NCI-H1417 treated with DMSO at 0.1 percent for 48 hours (cell line): ENCODE data around the gene PURB.
"Not testable (repeated sequence)": the region's sequence is repeated elsewhere in the genome, so short reads cannot be mapped to it uniquely, and the experiment has no call there.

Experiments
- DNase-seq: peaks from one replicate; lab custom pipeline; 2025; lab: John Stamatoyannopoulos, UW

PURB gene

GRCh38 chr7:44891372-44891771 lies 6.0 kb upstream of the PURB start:
- no peak for DNase-seq

DNA sequence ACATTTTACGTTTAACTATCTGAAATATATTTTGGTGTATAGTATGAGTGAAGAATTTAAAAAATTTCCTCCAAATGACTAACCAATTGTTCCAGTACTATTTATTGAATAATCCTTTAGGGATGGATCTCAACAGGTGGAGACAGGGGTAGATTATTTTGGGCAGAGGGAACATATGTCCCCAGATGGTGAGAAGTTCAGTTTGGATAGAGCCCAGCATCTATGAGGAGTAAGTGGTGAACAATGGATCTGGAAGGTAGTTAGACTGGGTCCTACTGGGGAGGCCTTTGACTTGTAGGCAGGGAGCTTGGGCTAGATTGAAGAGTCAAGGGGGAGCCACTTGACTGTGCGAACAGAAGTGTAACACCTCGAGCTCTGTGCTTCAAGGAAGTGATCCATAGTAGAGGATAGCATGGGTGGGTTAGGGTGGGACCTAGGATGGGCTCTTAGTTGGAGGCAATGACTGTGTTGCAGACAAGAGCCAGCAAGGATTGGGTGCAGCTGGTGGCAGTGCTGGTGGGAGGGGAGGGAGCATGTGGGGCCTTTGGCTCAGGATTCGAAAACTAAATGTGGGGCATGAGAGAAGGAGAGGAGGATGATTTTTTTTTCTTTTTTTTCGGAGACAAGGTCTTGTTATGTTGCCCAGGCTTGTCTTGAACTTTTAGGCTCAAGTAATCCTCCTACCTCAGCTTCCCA lies 3.9 kb upstream of the PURB start:
- no peak for DNase-seq

DNA sequence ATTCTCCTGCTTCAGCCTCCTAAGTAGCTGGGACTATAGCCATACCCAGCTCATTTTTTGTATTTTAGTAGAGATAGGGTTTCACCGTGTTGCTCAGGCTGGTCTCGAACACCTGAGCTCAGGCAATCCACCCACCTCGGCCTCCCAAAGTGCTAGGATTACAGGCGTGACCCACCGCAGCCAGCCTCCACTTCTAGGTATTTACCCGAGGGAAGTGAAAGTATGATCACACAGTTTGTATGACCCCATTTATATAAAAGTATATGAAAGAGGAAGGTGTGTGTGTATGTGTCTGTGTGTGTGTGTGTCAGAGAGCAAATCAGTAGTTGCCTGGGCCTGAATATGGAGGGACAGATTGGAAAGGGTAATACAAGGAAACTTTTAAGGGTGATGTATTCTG lies 2.0 kb upstream of the PURB start:
- no peak for DNase-seq

- peak; percentile 9 for DNase-seq
Observed at GRCh38 chr7:44884621-44885393, 523 bp downstream of the PURB start.

- DNase-seq: no peak
Observed at GRCh38 chr7:44883961-44884620, 1.2 kb downstream of the PURB start.

GRCh38 chr7:44882899-44883298 lies 2.4 kb downstream of the PURB start:
- no peak for DNase-seq

- DNase-seq: no peak
Observed at GRCh38 chr7:44881610-44882009, 3.7 kb downstream of the PURB start.

DNA sequence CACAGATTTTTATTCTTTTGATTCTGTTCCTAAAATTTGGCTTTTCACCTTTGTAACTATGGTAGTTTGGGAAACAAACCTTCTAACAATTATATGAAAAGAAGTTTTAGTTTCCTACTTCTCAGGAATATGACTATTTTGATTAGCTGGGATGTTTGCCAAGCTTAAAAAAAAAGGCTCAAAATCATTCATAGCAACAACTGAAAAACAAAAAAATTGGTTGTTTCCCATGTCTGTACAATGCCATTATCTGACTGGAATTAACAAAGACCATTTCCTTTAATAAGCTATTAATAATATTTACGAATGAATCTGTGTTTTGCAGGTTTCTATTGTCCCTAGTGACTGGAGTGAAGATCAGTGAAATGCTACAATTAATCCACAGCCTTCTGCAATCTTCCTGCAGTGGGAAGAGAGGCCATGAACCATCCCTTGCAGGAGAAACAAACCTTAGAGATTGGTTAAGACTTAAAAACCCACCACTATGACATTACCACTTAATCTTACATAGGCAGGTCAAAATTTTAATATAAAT lies 4.2 kb downstream of the PURB start:
- DNase-seq: no peak

DNA sequence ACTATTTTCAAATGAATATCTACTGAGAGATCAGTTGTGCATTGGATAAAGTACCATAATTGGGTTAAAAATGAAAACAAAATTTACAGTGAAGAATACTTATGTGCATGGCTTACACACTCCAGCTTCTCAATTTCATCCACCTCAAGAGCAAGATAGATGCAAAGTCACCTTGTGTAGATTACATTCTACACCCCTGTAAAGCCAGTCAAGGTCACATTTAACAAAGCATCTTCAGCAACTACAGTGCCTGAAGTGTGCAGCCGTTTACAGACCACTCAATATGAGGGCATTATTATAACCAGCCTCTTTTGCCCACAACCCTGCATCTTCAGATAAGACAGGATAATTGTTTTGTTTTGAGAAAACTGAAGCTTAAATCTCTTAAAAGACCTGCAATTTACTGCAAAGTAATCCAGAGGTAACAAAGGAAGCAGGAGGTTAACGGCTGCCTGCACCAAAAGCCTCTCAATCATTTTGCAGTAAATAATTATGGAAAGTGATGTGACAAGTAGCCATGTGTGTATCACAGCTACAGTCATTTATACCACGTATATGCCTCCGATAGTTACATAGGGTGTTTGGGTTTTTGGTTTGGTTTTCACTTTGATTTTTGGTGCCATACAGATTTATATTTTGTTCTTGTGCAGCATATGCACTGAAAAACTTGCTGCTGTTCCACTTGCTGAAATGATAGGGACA lies 4.9 kb downstream of the PURB start:
- DNase-seq: no peak

- DNase-seq: no peak
Observed at GRCh38 chr7:44876393-44876792, 8.9 kb downstream of the PURB start.

GRCh38 chr7:44875241-44875640 lies 10.1 kb downstream of the PURB start:
- DNase-seq: no peak

- DNase-seq: no peak
Observed at GRCh38 chr7:44872787-44873186, 12.5 kb downstream of the PURB start.

DNA sequence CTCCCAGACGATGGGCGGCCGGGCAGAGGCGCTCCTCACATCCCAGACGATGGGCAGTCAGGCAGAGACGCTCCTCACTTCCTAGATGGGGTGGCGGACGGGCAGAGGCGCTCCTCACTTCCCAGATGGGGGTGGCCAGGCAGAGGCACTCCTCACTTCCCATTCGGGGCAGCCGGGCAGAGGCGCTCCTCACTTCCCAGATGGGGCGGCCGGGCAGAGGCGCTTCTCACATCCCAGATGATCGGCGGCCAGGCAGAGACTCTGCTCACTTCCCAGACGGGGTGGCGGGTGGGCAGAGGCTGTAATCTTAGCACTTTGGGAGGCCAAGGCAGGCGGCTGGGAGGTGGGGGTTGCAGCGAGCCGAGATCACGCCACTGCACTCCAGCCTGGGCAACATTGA lies 13.4 kb downstream of the PURB start:
- not testable (repeated sequence) for DNase-seq

DNA sequence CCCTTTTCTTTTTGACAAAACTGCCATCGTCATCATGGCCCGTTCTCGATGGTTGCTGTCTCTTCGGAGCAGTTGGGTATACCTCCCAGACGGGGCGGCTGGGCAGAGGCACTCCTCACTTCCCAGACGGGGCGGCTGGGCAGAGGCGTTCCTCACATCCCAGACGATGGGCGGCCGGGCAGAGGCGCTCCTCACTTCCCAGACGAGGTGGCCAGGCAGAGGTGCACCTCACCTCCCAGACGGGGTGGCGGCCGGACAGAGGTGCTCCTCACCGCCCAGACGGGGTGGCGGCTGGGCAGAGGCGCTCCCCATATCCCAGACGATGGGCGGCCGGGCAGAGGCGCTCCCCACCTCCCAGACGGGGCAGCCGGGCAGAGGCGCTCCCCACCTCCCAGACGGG lies 14.6 kb downstream of the PURB start:
- not testable (repeated sequence) for DNase-seq

DNA sequence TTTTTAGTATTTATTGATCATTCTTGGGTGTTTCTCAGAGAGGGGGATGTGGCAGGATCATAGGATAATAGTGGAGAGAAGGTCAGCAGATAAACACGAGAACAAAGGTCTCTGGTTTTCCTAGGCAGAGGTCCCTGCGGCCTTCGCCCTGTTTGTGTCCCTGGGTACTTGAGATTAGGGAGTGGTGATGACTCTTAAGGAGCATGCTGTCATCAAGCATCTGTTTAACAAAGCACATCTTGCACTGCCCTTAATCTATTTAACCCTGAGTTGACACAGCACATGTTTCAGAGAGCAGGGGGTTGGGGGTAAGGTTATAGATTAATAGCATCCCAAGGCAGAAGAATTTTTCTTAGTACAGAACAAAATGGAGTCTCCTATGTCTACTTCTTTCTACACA lies 15.0 kb downstream of the PURB start:
- not testable (repeated sequence) for DNase-seq

DNA sequence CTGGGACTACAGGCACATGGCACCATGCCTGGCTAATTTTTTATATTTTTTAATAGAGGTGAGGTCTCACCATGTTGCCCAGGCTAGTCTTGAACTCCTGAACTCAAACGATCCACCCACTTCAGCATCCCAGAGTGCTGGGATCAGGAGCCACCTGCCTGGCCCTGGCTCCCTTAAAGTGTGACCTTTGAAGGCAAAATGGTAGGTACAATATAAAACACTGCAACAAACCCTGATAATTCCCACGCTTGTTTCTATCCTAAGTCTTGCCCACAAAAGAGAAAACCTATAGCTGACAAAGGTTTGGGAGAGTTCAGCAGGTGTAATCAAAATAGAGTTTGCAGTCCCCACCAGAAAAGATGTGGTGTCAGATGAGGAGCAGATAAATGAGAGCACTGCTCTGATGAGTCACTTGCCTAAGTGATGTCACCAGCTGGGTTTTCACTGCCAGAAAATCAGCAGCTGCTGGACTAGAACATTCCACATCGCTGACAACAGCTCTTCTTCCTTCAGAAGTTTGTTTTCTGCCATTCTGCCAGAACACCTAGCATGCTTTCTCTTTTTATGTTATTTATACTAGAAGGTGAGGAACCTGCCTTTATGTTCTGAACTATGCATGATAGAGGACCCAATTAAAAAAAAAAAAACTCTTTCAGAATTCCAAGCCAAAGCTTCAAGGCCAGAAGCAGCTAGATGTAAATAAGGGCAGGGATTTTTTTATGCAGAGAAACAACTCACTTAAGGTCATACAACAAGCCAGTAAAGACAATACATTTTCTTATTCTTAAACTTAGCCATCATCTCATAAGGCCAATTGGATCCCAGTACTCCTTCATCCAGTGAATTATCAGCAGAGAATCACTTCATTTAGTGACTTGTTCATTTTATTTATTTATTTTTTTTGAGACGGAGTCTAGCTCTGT lies 18.0 kb downstream of the PURB start:
- DNase-seq: no peak

DNA sequence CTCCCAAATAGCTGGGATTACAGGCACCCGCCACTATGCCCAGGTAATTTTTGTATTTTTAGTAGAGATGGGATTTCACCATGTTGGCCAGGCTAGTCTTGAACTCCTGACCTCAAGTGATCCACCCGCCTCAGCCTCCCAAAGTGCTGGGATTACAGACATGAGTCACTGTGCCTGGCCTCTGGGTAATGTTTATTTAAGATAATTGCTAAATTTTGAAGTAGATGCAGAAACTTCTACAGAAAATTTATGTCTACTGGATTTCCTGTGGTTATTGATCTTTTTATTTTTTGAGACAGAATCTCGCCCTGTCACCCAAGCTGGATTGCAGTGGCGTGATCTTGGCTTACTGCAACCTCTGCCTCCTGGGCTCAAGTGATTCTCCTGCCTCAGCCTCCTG lies 23.4 kb downstream of the PURB start:
- DNase-seq: not testable (repeated sequence)

DNA sequence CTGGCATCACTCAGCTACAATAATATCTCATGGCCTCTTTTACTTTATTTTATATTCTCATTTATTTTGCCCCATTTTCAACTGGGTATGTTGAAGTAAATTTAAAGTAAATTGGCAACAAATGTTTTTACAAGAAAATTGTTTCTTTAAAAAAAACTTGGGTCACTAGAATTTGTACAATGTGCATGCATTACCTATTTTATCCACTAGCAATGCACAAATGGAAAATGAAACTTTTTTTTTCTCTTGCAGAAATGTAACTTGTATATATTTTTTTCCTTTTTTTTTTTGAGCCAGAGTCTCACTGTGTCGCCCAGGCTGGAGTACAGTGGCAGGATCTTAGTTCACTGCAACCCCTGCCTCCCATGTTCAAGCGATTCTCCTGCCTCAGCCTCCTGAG lies 27.2 kb downstream of the PURB start:
- DNase-seq: no peak

DNA sequence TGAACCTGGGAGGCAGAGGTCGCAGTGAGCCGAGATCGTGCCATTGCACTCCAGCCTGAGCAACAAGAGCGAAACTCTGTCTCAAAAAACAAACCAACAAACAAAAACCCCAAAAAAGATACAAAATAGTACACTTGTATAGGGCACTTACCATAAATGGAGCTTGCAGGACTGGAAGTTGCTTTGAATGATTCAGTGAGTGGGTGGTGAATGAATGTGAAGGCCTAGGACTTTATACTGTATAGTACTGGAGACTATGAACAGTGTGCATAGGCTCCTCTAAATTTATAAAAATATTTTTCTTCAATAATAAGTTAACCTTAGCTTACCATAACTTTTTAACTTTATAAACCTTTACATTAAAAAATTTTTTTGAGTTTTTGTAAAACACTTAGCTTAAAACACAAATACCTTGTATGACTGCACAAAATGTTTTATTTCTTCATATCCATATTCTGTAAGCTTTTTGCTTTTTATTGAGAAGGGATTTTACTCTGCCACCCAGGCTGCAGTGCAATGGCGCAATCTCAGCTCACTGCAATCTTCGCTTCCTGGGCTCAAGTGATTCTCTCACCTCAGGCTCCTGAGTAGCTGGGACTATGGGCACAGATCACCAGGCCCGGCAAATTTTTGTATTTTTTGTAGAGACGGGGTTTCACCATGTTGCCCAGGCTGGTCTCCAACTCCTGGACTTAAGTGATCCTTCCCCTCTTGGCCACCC lies 30.5 kb downstream of the PURB start:
- no peak for DNase-seq

DNA sequence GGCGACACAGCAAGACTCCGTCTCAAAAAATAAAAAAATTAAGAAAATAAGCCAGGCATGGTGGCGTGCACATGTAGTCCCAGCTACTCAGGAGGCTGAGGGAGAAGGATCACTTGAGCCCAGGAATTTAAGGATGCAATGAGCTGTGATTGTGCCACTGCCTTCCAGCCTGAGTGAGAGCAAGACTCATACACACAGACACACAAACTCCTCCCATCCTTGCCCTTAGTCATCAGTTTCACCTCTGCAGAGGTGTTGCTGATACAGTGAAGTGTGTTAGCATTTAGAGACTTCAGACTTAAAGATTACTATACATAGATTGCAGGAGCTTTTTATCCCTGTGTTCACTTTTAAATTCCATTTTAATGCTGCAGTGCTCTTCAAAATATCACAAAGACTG lies 31.9 kb downstream of the PURB start:
- no peak for DNase-seq

DNA sequence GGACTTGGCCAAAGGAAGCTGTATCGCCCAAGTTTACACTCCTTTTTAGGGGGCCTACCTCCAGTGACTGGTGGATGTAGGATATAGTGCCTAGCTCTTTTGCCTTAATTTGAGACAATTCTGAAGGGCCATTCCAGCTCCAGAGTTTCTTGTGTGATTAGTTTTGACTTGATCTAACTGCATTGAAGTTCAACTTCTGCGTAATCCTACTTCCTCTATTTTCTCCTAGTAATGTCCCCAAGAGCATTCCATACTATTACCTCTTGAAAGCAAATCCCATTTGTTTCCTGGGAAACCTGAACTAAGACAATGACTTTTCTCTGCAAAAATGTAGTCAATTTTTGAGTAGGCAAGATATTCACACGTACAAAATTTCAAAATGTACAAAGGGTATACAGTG lies 32.7 kb downstream of the PURB start:
- no peak for DNase-seq
